ENCODE data around the gene CPM. TPM values are rescaled to one million over a fixed set of nuclear protein-coding genes. Genes with fewer than 3 reads are reported as not detected.
"Not testable (repeated sequence)": the region's sequence is repeated elsewhere in the genome, so short reads cannot be mapped to it uniquely, and the experiment has no call there.

Gene CPM
- total and polyA plus RNA-seq, 10 of the 15 experiments (the other 5 are each of a cell fraction or from before 2014, with no cell fraction given), result 0.06 to 1.7 (median 0.41) TPM

DNA sequence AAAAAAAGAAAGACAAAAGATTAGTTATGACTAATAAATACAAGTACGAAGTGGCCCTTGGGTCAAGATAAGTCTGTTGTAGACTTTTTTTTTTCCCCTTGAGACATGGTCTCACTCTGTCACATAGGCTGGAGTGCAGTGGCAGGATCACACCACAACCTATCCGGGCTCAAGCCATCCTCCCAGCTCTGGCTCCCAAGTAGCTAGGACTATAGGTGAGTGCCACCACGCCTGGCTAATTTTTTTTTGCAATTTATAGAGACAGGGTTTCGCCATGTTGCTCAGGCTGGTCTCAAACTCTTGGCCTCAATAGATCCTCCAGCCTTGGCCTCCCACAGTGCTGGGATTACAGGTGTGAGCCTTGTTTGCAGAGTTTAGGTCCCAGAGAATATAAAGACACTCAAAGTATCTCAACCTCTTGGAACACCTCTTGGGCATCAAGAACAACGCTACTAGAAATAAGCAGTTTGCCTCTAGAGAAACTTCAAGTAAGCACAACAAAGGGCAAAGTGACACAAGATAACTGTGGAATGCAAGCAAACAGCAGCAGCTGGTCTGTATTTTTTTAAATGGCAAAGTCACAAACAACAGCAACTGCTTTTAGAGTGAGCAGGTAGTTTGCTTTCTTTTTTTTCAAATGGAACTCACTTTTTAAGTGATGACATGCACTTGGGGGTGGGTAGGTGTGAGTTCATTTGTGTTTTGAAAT, 128.9 kb downstream of the CPM start:
- no peak for DNase-seq (ENCODE audit: low read depth, low spot score)
- Histone ChIP-seq H3K4me1 (ENCODE audit: control insufficient read depth, insufficient read depth, low read length) (peaks cover 6% of the 10 kb centered on the region), H2AFZ (ENCODE audit: control insufficient read depth, low read depth, low read length) (no peak overlapping the region), H4K20me1 (ENCODE audit: control insufficient read depth, insufficient read depth) (no peaks in the 10 kb centered on the region), H3K27me3 (replicated peaks in 1 of 2; ENCODE audit: control insufficient read depth in 2 of 2, insufficient read depth in 2 of 2, low read length in 1 of 2) (no peaks in the 10 kb centered on the region), H3K9ac (ENCODE audit: control insufficient read depth, insufficient read depth, low read length) (no peak overlapping the region), H3K36me3 (ENCODE audit: control insufficient read depth in 2 of 2, insufficient read depth in 2 of 2, low read length in 1 of 2) (no peaks in the 10 kb centered on the region), H3K4me3 (no peak overlapping the region), H3K79me2 (ENCODE audit: control insufficient read depth, insufficient read depth, low read length) (peaks cover 11% of the 10 kb centered on the region), H3K4me2 (ENCODE audit: control insufficient read depth, insufficient read depth) (no peak overlapping the region), H3K27ac (ENCODE audit: control insufficient read depth, insufficient read depth) (no peak overlapping the region), H3K9me3 (replicated peaks; ENCODE audit: control insufficient read depth, insufficient read depth, low read length) (no peaks in the 10 kb centered on the region)
- ChIA-PET POLR2A (interaction anchor here (1.5 kb wide), 1 partner anchor 15 kb away, joined by 6 read pairs; no protein-coding TSS in a partner anchor), CTCF (no interaction called here), RAD21 (ENCODE audit: unreplicated experiment) (no interaction called here), SMC1A (ENCODE audit: uncharacterized antibody, unreplicated experiment) (interaction anchor here (0.9 kb wide), 1 partner anchor 8 kb away, joined by 3 read pairs; no protein-coding TSS in a partner anchor)
- FAIRE-seq, result no peak
- intact Hi-C loops (cut with micrococcal nuclease; ENCODE audit: unreplicated experiment) (no loop called here), in situ Hi-C loops (cut with MboI) (no loop called here)
- BruUV-seq (replicated peaks), result no TSS peak
- 91% methylated on average over 5 of the region's 5 CpGs for WGBS (ENCODE audit: insufficient coverage, insufficient replicate concordance, low lambda C conversion rate, missing lambda C conversion rate)
- no peak for ATAC-seq
- no peak for TF ChIP-seq HDAC6 (IDR thresholded peaks at IDR 0.05; ENCODE audit: unreplicated experiment)
- no peak for TF ChIP-seq JUND (IDR thresholded peaks at IDR 0.05; ENCODE audit: low read depth, low read length)
- no peak for TF ChIP-seq CBX3 (IDR thresholded peaks at IDR 0.05; ENCODE audit: borderline replicate concordance, low read depth)
- TF ChIP-seq, protein P1, sequence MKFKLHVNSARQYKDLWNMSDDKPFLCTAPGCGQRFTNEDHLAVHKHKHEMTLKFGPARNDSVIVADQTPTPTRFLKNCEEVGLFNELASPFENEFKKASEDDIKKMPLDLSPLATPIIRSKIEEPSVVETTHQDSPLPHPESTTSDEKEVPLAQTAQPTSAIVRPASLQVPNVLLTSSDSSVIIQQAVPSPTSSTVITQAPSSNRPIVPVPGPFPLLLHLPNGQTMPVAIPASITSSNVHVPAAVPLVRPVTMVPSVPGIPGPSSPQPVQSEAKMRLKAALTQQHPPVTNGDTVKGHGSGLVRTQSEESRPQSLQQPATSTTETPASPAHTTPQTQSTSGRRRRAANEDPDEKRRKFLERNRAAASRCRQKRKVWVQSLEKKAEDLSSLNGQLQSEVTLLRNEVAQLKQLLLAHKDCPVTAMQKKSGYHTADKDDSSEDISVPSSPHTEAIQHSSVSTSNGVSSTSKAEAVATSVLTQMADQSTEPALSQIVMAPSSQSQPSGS (IDR thresholded peaks at IDR 0.05; ENCODE audit: low read length), result no peak
- no peak for TF ChIP-seq GATAD2B (conservative IDR thresholded peaks at IDR 0.05; ENCODE audit: low read depth)
- TF ChIP-seq PML (IDR thresholded peaks at IDR 0.05; ENCODE audit: low read length), result no peak
- no peak for TF ChIP-seq NRF1 (conservative IDR thresholded peaks at IDR 0.05; ENCODE audit: low read depth, low read length)

DNA sequence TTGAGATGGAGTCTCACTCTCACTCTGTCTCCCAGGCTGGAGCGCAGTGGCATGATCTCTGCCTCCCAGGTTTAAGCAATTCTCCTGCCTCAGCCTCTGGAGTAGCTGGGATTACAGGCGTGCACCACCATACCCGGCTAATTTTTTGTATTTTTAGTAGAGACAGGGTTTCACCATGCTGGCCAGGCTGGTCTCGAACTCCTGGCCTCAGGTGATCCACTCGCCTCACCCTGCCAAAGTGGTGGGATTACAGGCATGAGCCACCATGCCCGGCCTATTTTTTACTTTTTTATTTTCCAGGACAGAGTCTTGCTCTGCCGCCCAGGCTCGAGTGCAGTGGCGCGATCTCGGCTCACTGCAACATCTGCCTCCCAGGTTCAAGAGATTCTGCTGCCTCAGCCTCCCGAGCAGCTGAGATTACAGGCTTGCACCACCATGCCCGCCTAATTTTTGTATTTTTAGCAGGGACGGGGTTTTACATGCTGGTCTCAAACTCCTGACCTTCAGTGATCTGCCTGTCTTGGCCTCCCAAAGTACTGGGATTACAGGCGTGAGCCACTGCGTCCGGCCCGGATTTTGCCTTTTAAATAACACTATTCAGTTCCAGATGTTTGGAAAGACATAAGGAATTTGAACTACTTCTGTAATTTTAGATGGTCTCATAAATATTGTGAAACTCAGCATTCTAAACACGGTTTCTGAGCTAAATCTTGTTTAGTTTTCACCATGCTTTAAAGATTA, 129.9 kb downstream of the CPM start:
- FAIRE-seq; H3K9me3 ChIP-seq (replicated peaks; ENCODE audit: control insufficient read depth, insufficient read depth, low read length); H3K36me3 ChIP-seq (ENCODE audit: control insufficient read depth in 2 of 2, insufficient read depth in 2 of 2, low read length in 1 of 2); BruUV-seq (replicated peaks); H3K4me2 ChIP-seq (ENCODE audit: control insufficient read depth, insufficient read depth); H3K27me3 ChIP-seq (replicated peaks in 1 of 2; ENCODE audit: control insufficient read depth in 2 of 2, insufficient read depth in 2 of 2, low read length in 1 of 2); H4K20me1 ChIP-seq (ENCODE audit: control insufficient read depth, insufficient read depth); CTCF ChIA-PET; RAD21 ChIA-PET (ENCODE audit: unreplicated experiment); H3K9ac ChIP-seq (ENCODE audit: control insufficient read depth, insufficient read depth, low read length); H3K79me2 ChIP-seq (ENCODE audit: control insufficient read depth, insufficient read depth, low read length); H3K4me1 ChIP-seq (ENCODE audit: control insufficient read depth, insufficient read depth, low read length); in situ Hi-C loops (cut with MboI); H3K4me3 ChIP-seq; H2AFZ ChIP-seq (ENCODE audit: control insufficient read depth, low read depth, low read length); H3K27ac ChIP-seq (ENCODE audit: control insufficient read depth, insufficient read depth); DNase-seq (ENCODE audit: low read depth, low spot score); intact Hi-C loops (cut with micrococcal nuclease; ENCODE audit: unreplicated experiment); ATAC-seq: not testable (repeated sequence)
- SMC1A ChIA-PET (ENCODE audit: uncharacterized antibody, unreplicated experiment), result interaction anchor here (0.9 kb wide), 1 partner anchor 9 kb away, joined by 3 read pairs; no protein-coding TSS in a partner anchor
- WGBS (ENCODE audit: insufficient coverage, insufficient replicate concordance, low lambda C conversion rate, missing lambda C conversion rate), result 84% methylated on average over 19 of the region's 19 CpGs
- POLR2A ChIA-PET, result interaction anchor here (1.5 kb wide), 1 partner anchor 14 kb away, joined by 6 read pairs; no protein-coding TSS in a partner anchor

DNA sequence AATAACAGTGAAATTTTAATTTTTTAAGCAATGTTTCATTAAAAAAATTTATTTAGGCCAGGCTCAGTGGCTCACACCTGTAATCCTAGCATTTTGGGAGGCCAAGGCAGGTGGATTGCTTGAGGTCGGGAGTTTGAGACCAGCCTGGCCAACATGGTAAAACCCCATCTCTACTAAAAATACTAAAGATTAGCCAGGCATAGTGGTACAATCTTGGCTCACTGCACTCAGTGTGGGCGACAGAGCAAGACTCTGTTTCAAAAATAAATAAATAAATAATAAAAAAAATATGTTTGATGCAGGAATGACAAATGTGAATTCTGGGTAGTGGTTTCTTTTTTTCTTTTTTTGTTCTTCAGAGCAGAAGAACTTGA, 130.6 kb downstream of the CPM start:
- H3K4me3 ChIP-seq; intact Hi-C loops (cut with micrococcal nuclease; ENCODE audit: unreplicated experiment); POLR2A ChIA-PET; FAIRE-seq; BruUV-seq (replicated peaks); DNase-seq (ENCODE audit: low read depth, low spot score); H3K4me1 ChIP-seq (ENCODE audit: control insufficient read depth, insufficient read depth, low read length); H3K36me3 ChIP-seq (ENCODE audit: control insufficient read depth in 2 of 2, insufficient read depth in 2 of 2, low read length in 1 of 2); CTCF ChIA-PET; H3K9me3 ChIP-seq (replicated peaks; ENCODE audit: control insufficient read depth, insufficient read depth, low read length); H4K20me1 ChIP-seq (ENCODE audit: control insufficient read depth, insufficient read depth); SMC1A ChIA-PET (ENCODE audit: uncharacterized antibody, unreplicated experiment); H3K79me2 ChIP-seq (ENCODE audit: control insufficient read depth, insufficient read depth, low read length); H3K27me3 ChIP-seq (replicated peaks in 1 of 2; ENCODE audit: control insufficient read depth in 2 of 2, insufficient read depth in 2 of 2, low read length in 1 of 2); in situ Hi-C loops (cut with MboI); H3K9ac ChIP-seq (ENCODE audit: control insufficient read depth, insufficient read depth, low read length); RAD21 ChIA-PET (ENCODE audit: unreplicated experiment): not testable (repeated sequence)
- peak; percentile 55 for ATAC-seq
- Histone ChIP-seq H3K27ac (ENCODE audit: control insufficient read depth, insufficient read depth) (peak overlapping the region; percentile 37; the same call in 1 of the 2 replicates), H2AFZ (ENCODE audit: control insufficient read depth, low read depth, low read length) (peak overlapping the region; percentile 56), H3K4me2 (ENCODE audit: control insufficient read depth, insufficient read depth) (peak overlapping the region; percentile 47)
- WGBS (ENCODE audit: insufficient coverage, insufficient replicate concordance, low lambda C conversion rate, missing lambda C conversion rate), result 0% methylated on average over 2 of the region's 2 CpGs

Data from GM12878 (cell line).